ENCODE data around the gene PPP1R3G.

GRCh38 chr6:5082487-5083306 lies 2.4 kb upstream of the PPP1R3G start:
- TF ChIP-seq, protein P1, sequence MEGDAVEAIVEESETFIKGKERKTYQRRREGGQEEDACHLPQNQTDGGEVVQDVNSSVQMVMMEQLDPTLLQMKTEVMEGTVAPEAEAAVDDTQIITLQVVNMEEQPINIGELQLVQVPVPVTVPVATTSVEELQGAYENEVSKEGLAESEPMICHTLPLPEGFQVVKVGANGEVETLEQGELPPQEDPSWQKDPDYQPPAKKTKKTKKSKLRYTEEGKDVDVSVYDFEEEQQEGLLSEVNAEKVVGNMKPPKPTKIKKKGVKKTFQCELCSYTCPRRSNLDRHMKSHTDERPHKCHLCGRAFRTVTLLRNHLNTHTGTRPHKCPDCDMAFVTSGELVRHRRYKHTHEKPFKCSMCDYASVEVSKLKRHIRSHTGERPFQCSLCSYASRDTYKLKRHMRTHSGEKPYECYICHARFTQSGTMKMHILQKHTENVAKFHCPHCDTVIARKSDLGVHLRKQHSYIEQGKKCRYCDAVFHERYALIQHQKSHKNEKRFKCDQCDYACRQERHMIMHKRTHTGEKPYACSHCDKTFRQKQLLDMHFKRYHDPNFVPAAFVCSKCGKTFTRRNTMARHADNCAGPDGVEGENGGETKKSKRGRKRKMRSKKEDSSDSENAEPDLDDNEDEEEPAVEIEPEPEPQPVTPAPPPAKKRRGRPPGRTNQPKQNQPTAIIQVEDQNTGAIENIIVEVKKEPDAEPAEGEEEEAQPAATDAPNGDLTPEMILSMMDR (IDR thresholded peaks at IDR 0.05): no peak
- TF ChIP-seq PRRX2 (CRISPR knock-in tag; IDR thresholded peaks at IDR 0.05): no peak
- no peak for TF ChIP-seq ATF3 (CRISPR knock-in tag; conservative IDR thresholded peaks at IDR 0.05)
- TF ChIP-seq JUN (CRISPR knock-in tag; IDR thresholded peaks at IDR 0.05): no peak
- no peak for TF ChIP-seq MAX (CRISPR knock-in tag; IDR thresholded peaks at IDR 0.05)
- no peak for TF ChIP-seq ATF1 (CRISPR knock-in tag; IDR thresholded peaks at IDR 0.05)
- TF ChIP-seq, protein P2, sequence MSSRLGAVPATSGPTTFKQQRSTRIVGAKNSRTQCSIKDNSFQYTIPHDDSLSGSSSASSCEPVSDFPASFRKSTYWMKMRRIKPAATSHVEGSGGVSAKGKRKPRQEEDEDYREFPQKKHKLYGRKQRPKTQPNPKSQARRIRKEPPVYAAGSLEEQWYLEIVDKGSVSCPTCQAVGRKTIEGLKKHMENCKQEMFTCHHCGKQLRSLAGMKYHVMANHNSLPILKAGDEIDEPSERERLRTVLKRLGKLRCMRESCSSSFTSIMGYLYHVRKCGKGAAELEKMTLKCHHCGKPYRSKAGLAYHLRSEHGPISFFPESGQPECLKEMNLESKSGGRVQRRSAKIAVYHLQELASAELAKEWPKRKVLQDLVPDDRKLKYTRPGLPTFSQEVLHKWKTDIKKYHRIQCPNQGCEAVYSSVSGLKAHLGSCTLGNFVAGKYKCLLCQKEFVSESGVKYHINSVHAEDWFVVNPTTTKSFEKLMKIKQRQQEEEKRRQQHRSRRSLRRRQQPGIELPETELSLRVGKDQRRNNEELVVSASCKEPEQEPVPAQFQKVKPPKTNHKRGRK (CRISPR knock-in tag; IDR thresholded peaks at IDR 0.05; ENCODE audit: borderline replicate concordance): no peak
- no peak for TF ChIP-seq TCF7 (CRISPR knock-in tag; IDR thresholded peaks at IDR 0.05; ENCODE audit: low read depth)
- no peak for TF ChIP-seq CBFB (CRISPR knock-in tag; IDR thresholded peaks at IDR 0.05; ENCODE audit: low read depth)
- TF ChIP-seq TEAD4 (CRISPR knock-in tag; IDR thresholded peaks at IDR 0.05): no peak
- TF ChIP-seq CREB1 (CRISPR knock-in tag; IDR thresholded peaks at IDR 0.05): no peak
- TF ChIP-seq ESRRA (CRISPR knock-in tag; IDR thresholded peaks at IDR 0.05; ENCODE audit: borderline replicate concordance): no peak
- TF ChIP-seq, protein P3, sequence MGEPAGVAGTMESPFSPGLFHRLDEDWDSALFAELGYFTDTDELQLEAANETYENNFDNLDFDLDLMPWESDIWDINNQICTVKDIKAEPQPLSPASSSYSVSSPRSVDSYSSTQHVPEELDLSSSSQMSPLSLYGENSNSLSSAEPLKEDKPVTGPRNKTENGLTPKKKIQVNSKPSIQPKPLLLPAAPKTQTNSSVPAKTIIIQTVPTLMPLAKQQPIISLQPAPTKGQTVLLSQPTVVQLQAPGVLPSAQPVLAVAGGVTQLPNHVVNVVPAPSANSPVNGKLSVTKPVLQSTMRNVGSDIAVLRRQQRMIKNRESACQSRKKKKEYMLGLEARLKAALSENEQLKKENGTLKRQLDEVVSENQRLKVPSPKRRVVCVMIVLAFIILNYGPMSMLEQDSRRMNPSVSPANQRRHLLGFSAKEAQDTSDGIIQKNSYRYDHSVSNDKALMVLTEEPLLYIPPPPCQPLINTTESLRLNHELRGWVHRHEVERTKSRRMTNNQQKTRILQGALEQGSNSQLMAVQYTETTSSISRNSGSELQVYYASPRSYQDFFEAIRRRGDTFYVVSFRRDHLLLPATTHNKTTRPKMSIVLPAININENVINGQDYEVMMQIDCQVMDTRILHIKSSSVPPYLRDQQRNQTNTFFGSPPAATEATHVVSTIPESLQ (CRISPR knock-in tag; IDR thresholded peaks at IDR 0.05): no peak
